NCI-H345 treated with DMSO at 0.1 percent for 48 hours (cell line): ENCODE results near the gene ZSCAN2.
"Not testable (repeated sequence)": the region's sequence is repeated elsewhere in the genome, so short reads cannot be mapped to it uniquely, and the experiment has no call there.

ENCODE experiments used
- DNase-seq: peaks from one replicate; lab custom pipeline; 2025; ENCODE audit not compliant: unreplicated experiment; lab: John Stamatoyannopoulos, UW

The ZSCAN2 gene

GRCh38 chr15:84600687-84601554, at the start of gene ZSCAN2:
TSS of gene ZSCAN2 (plus strand) at chr15:84601009. CDS start at chr15:84603928, 2,919 bp downstream.
- peak; percentile 75 for DNase-seq

GRCh38 chr15:84551624-84552023, 49.2 kb upstream of the ZSCAN2 start:
- not testable (repeated sequence) for DNase-seq

DNA sequence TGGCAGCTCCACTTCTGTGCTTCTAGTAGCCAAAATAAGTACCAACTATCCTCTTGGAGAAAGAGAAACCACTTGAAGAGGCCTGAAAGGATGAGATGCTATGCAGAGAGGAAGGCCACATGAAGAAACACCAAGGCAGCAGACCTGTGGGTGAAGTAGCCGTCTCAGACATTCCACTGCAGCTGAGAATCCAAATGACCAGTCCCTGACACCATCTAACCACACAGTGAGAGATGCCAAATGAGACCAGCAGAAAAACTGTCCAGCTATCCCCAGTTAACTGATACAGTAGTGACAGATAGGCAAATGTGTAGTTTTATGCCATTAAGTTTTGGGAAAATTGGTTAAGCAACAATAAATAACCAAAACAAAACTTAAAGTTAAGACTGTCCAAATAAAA, 47.9 kb upstream of the ZSCAN2 start:
- no peak for DNase-seq

- DNase-seq = not testable (repeated sequence)
Measured at GRCh38 chr15:84556690-84557089, 44.1 kb upstream of the ZSCAN2 start.

DNA sequence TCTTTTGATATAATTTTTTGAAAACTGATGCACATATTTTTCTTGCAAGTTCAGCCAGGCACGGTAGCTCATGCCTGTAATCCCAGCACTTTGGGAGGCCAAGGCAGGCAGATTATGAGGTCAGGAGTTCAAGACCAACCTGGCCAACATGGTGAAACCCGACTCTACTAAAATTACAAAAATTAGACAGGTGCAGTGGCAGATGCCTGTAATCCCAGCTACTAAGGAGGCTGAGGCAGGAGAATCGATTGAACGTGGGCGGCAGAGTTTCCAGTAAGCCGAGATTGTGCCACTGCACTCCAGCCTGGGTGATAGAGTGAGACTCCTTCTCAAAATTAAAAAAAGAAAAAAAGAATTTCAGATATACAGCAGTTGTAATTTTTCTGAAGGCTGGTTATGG, 32.8 kb upstream of the ZSCAN2 start:
- not testable (repeated sequence) for DNase-seq

DNA sequence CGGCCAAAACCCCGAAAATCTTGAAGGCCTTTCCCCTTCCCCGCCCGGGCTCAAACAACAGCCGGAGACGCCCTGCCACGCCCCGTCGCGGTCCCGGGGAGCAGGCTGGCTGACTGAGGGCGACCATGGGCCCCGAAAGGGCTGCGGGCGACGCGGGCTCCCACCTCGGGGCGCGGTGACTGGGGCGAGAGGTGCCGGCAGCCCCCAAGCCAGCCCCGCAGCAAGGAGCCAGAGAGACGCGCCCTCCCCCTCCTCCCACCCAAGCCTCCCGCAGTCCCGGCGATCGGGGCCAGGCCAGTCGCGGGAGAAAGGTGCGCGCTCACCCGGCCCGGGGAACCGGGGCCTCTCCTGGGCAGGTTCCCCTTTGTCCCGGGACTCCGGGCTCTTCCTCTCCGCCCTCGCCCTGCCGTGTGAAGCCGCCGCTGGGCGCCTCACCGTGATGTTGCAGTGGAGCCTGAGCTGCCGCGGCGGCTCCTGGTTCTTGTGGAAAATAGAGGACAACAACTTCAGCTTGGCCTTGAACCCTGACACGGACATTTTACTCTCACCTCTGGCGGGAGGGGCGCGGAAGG, 30.6 kb upstream of the ZSCAN2 start:
- DNase-seq = no peak

DNA sequence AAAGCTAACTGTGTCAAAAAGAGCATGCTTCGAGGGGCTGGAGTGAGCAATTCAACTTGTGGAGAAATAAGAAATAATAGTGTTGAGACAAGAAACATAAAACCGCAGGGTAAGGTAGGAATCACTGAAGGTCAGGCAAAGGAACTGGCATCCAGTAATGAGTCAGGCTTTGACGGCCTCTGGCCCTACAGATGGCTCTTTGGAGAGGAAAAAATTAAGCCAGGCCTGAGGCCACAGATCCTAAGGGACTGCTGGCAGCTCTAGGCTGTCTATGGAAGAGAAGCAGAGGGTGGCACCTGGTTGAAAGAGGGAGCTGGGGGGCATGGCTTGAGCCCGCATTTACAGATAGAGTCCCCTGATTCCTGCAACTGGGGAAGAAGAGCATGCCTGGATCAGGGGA, 28.6 kb upstream of the ZSCAN2 start:
- no peak for DNase-seq

GRCh38 chr15:84575493-84575892, 25.3 kb upstream of the ZSCAN2 start:
- no peak for DNase-seq

GRCh38 chr15:84577891-84578290, 22.9 kb upstream of the ZSCAN2 start:
- DNase-seq = not testable (repeated sequence)

- not testable (repeated sequence) for DNase-seq
Measured at GRCh38 chr15:84579261-84579721, 21.5 kb upstream of the ZSCAN2 start.

GRCh38 chr15:84581676-84582428, 19.0 kb upstream of the ZSCAN2 start:
- not testable (repeated sequence) for DNase-seq

DNA sequence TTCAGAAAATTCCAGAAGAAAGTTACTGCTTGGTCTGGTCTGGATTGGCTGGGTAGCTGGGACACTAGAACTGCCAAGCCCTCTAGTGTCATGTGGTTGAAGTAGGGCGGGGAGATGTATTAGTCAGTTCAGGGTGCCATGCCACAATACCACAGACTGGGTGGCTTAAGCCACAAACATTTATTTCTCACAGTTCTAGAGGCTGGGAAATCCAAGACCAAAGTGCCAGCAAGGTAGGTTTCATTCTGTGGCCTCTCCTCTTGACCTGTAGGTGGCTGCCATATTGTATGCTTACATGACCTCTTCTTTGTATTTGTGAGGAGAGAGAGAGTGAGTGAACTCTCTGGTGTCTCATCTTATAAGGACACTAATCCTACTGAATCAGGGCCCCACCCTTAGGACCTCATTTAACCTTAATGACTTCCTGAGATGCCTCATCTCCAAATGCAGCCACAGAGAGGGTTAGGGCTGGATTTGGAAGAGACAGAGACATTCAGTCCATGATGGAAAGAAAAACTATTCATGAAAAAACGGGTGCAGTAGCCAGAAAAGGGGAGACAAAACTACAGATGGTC, 18.1 kb upstream of the ZSCAN2 start:
- no peak for DNase-seq

DNA sequence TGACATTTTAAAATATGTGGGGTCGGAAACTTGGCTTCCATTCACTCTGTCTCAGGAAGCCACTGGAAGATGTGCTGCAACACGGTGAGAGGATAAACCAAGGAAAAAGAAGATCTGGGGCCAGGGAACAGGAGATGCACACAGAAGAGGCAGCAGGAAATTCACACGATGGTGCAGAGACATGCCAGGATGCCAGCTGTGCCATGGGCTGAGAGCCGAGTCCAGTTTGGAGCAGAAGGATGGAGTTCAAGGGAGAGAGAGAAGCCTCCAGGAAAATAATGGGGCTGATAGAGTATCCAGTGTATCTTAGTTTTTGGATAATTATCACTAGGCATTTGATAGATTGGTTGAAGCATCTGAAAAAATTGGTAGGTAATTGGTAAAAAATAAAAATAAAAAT, 16.9 kb upstream of the ZSCAN2 start:
- not testable (repeated sequence) for DNase-seq

GRCh38 chr15:84586696-84587095, 14.1 kb upstream of the ZSCAN2 start:
- no peak for DNase-seq

DNA sequence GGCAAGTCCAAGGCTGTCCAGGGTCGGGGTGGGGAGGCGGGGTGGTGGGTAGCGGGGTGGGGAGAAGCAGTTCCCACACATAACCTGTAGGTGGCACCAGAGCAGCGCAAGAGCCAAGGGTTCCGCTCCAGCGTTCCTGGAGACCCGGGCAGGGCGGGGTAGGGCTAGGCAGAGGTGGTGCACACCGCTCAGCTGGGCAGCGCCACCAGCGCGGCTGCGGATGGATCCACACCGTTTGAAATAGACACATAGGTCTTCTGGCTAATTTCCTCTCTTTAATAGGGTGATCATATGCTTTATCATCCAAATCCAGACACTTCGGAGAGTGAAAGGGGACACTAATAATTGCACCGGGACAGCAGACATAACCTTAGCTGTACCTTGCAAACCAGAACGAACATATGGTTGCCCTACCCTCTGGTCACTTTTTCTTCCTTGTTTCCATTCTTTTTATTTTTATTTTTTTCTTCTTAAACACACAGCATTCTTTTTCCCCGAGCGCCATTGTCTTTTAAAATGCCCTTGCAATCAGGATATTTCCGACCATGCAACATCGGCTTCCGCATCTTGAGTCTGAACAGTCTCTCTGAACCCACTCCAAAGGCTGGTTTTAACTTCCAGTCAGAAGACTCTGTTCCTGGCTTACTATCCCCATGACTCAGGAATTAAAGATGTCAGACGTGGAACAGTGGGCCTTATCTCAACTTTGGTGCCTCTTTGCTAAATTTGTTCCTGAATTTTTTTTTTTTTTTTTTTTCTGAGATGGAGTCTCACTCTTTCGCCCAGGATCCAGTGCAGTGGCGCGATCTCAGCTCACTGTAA, 12.5 kb upstream of the ZSCAN2 start:
- DNase-seq = peak; percentile 68

DNA sequence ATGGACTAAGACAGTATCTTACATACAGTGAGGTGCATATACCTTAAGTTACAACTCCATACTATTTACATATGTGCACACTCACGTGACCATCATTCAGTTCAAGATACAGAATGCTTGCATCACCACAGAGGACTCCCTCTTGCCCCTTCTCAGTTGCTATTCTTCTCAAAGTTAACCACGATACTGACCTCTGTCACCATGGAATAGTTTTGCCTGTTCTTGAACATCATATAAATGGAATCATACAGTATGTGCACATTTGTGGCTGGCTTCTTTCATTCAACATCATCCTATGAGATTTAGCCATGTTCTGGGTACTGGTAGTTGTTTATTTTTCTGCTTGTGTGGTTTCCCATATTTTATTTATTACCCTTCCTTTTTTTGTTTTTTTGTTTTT, 10.4 kb upstream of the ZSCAN2 start:
- no peak for DNase-seq

DNA sequence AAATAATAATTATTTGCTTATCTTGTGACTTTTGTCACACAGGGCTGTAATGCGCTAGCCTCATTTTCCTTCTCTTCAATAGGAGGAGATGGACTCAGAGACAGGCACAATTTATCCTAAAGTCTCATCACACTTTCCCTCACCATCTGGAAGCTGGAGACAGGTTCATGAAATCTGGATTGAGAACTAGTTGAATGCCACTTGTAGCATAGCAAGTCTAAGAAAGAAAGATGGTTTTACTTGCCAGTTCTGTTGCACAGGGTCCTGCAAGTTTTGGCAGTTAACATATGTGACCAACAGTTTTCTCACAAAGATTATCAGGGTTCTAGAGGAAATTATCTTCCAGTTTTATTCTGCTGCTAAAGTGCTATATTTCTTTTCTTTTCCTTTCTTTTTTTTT, 9.0 kb upstream of the ZSCAN2 start:
- DNase-seq = no peak

DNA sequence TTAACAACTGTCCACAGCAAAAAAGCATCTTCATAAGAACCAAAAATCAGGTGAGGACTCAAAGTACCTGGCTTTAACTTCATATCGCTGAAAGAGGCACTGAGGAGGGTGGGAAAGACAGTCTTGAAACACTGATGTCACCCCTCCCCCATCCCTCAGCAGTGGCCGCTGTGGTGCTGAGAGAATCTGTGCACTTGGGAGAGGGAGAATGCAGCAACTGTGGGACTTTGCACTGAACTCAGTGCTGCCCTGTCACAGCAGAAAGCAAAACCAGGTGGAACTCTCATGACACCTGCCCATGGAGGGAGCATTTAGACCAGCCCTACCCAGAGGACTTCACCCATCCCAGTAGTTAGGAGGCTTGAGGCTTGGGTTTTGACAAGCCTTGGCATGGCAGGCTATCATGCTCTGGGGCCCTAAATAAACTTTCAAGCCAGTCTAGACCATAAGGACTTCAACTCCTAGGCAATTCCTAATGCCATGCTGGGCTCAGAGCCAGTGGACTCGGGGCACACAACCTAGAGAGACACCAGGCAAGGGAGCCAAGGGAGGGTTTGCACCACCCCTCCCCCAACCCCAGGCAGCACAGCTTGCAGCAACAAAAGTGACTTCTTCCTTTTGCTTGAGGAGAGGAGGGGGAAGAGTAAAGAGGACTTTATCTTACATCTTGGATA, 6.1 kb upstream of the ZSCAN2 start:
- DNase-seq = no peak

GRCh38 chr15:84595660-84596059, 5.1 kb upstream of the ZSCAN2 start:
- DNase-seq = no peak

GRCh38 chr15:84597296-84597695, 3.5 kb upstream of the ZSCAN2 start:
- no peak for DNase-seq
